SU-DHL-6 (cell line): Measurements from ENCODE around the gene HAO1.

Experiments used
- H2AFZ ChIP-seq: fragments of 200-600 bp; sonication (generic); 2 replicates; pipeline ENCODE4 v1.6.1; 2014; ENCODE audit warnings: low read depth, mild to moderate bottlenecking, moderate library complexity, mixed read lengths, antibody characterized with exemption, low read length; ENCODE audit not compliant: severe bottlenecking
- H3F3A ChIP-seq: fragments of 200-600 bp; shearing (Covaris generic); 2 replicates; pipeline ENCODE4 v1.6.0; 2016; ENCODE audit warnings: antibody characterized with exemption, mild to moderate bottlenecking; ENCODE audit not compliant: insufficient read depth
- H3K27ac ChIP-seq: fragments of 200-600 bp; sonication (generic); 2 replicates; pipeline ENCODE4 v1.5.1; 2016; ENCODE audit warnings: low read depth, mild to moderate bottlenecking, low read length, moderate library complexity, mixed read lengths
- H3K27me3 ChIP-seq: fragments of 200-600 bp; sonication (generic), shearing (Covaris generic); 2 replicates; pipeline ENCODE4 v1.6.0; 2014; ENCODE audit warnings: mild to moderate bottlenecking, low read length
- H3K36me3 ChIP-seq: fragments of 200-600 bp; sonication (generic); 2 replicates; pipeline ENCODE4 v1.6.1; 2014; ENCODE audit warnings: mild to moderate bottlenecking, low read length, mixed read lengths
- H3K4me2 ChIP-seq: fragments of 300-600, 200-600 bp; shearing (Covaris generic), sonication (generic); 2 replicates; pipeline ENCODE4 v1.6.0; 2014; ENCODE audit warnings: low read length, low read depth, mild to moderate bottlenecking; ENCODE audit not compliant: poor library complexity, severe bottlenecking
- H3K4me3 ChIP-seq: fragments of 200-600 bp; sonication (generic); 2 replicates; pipeline ENCODE4 v1.5.1; 2014; ENCODE audit warnings: antibody characterized with exemption, low read length, mild to moderate bottlenecking, mixed read lengths; ENCODE audit not compliant: insufficient read depth, poor library complexity, severe bottlenecking
- H3K79me2 ChIP-seq: fragments of 200-600 bp; sonication (generic); 2 replicates; pipeline ENCODE4 v1.6.1; 2014; ENCODE audit warnings: mild to moderate bottlenecking, low read length, moderate library complexity; ENCODE audit not compliant: insufficient read depth
- H3K9ac ChIP-seq: fragments of 200-600 bp; sonication (generic); 2 replicates; pipeline ENCODE4 v1.7.0; 2014; ENCODE audit warnings: mild to moderate bottlenecking, low read length
- H3K9me2 ChIP-seq: fragments of 200-600 bp; sonication (generic); replicated peaks from 2 replicates; pipeline ENCODE4 v1.6.1; 2014; ENCODE audit warnings: low read length; ENCODE audit not compliant: insufficient read depth
- H3K9me3 ChIP-seq: fragments of 200-600 bp; sonication (generic); 2 replicates; pipeline ENCODE4 v1.6.1; 2014; ENCODE audit warnings: low read length, mixed read lengths; ENCODE audit not compliant: insufficient read depth
- H4K20me1 ChIP-seq: fragments of 200-600 bp; sonication (generic); 2 replicates; pipeline ENCODE4 v1.6.1; 2014; ENCODE audit warnings: low read depth, mild to moderate bottlenecking, antibody characterized with exemption, low read length, moderate library complexity, mixed read lengths
- CTCF ChIP-seq: fragments of 200-600 bp; sonication (generic); IDR thresholded peaks from one replicate; pipeline ENCODE4 v1.5.1; 2017; ENCODE audit warnings: antibody characterized with exemption, mild to moderate bottlenecking, low read length, moderate library complexity; ENCODE audit not compliant: insufficient read depth, poor library complexity, severe bottlenecking
- EZH2phosphoT487 ChIP-seq: fragments of 200-600 bp; sonication (generic), shearing (Covaris generic); conservative IDR thresholded peaks from 2 replicates; pipeline ENCODE4 v1.6.1; 2018; ENCODE audit warnings: mild to moderate bottlenecking, antibody characterized with exemption, low read length, moderate library complexity, mixed read lengths

HAO1 gene

GRCh38 chr20:7883741-7884140 lies 56.5 kb downstream of the HAO1 start:
- Histone ChIP-seq H3F3A (no peaks in the 10 kb centered on the region), H3K27ac (no peak overlapping the region), H3K9ac (no peak overlapping the region), H3K36me3 (no peaks in the 10 kb centered on the region), H3K27me3 (no peaks in the 10 kb centered on the region), H2AFZ (no peak overlapping the region), H4K20me1 (no peaks in the 10 kb centered on the region), H3K4me2 (no peak overlapping the region), H3K9me2 (no peaks in the 10 kb centered on the region), H3K4me3 (no peak overlapping the region), H3K79me2 (no peaks in the 10 kb centered on the region), H3K9me3 (no peaks in the 10 kb centered on the region)
- TF ChIP-seq CTCF (no peak), EZH2phosphoT487 (no peak)

GRCh38 chr20:7883309-7883708 lies 56.9 kb downstream of the HAO1 start:
- no peaks in the 10 kb centered on the region for H3K9me3 ChIP-seq
- H3K79me2 ChIP-seq: no peaks in the 10 kb centered on the region
- H3K36me3 ChIP-seq: no peaks in the 10 kb centered on the region
- no peaks in the 10 kb centered on the region for H4K20me1 ChIP-seq
- H3K4me2 ChIP-seq: no peak overlapping the region
- H3K9me2 ChIP-seq: no peaks in the 10 kb centered on the region
- no peaks in the 10 kb centered on the region for H3K27me3 ChIP-seq
- H2AFZ ChIP-seq: no peak overlapping the region
- H3K9ac ChIP-seq: no peak overlapping the region
- no peak overlapping the region for H3K4me3 ChIP-seq
- no peaks in the 10 kb centered on the region for H3F3A ChIP-seq
- TF ChIP-seq EZH2phosphoT487 (no peak), CTCF (no peak)
- H3K27ac ChIP-seq: no peak overlapping the region

- TF ChIP-seq CTCF (no peak), EZH2phosphoT487 (no peak)
- H3K4me2 ChIP-seq: no peak overlapping the region
- no peaks in the 10 kb centered on the region for H3K9me2 ChIP-seq
- H3K9me3 ChIP-seq: no peaks in the 10 kb centered on the region
- H3K27ac ChIP-seq: no peak overlapping the region
- H2AFZ ChIP-seq: no peak overlapping the region
- no peaks in the 10 kb centered on the region for H4K20me1 ChIP-seq
- H3K79me2 ChIP-seq: no peaks in the 10 kb centered on the region
- no peaks in the 10 kb centered on the region for H3K36me3 ChIP-seq
- no peaks in the 10 kb centered on the region for H3K27me3 ChIP-seq
- no peak overlapping the region for H3K4me3 ChIP-seq
- no peak overlapping the region for H3K9ac ChIP-seq
- no peaks in the 10 kb centered on the region for H3F3A ChIP-seq
These were observed 58.2 kb downstream of the HAO1 start for GRCh38 chr20:7882076-7882475.
